NCI-H446 (cell line): ENCODE data around the gene PEAR1.
A peak's percentile ranks its signal among the peaks of the same experiment; 100 is the strongest.

Source experiments
- DNase-seq, 2 experiments: peaks; one replicate each; lab custom pipeline; 2025; lab: John Stamatoyannopoulos, UW

Gene PEAR1

GRCh38 chr1:156859523-156860112, 33.9 kb upstream of the PEAR1 start:
- peak in 1 of 2 experiments; percentile 23 for DNase-seq

DNA sequence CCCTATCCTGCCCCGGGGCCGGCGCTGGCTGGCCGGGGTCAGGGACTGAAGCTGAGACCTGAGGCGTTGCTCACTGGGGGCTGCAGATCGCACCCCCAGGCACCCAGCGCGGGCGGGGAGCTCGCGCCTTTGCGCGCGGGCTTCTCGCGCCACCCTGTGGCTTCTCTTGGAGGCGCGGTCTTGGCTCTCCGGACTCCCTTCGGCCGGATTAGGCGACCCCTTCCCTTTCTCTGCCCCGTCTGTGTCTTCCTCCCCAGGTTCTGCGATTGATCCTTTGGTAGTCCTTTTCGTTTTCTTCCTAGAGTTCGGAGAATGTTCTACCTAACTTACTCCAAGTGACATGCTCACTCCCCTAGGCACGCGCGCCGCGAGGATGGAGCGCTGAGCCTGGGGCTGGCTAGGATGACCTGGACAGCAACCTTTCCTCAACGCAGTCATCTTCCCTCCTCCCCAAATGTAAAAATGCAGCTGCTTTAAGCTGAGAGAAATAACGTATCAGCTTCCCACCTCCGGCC, 33.3 kb upstream of the PEAR1 start:
- peak in 1 of 2 experiments; percentile 67 for DNase-seq

DNA sequence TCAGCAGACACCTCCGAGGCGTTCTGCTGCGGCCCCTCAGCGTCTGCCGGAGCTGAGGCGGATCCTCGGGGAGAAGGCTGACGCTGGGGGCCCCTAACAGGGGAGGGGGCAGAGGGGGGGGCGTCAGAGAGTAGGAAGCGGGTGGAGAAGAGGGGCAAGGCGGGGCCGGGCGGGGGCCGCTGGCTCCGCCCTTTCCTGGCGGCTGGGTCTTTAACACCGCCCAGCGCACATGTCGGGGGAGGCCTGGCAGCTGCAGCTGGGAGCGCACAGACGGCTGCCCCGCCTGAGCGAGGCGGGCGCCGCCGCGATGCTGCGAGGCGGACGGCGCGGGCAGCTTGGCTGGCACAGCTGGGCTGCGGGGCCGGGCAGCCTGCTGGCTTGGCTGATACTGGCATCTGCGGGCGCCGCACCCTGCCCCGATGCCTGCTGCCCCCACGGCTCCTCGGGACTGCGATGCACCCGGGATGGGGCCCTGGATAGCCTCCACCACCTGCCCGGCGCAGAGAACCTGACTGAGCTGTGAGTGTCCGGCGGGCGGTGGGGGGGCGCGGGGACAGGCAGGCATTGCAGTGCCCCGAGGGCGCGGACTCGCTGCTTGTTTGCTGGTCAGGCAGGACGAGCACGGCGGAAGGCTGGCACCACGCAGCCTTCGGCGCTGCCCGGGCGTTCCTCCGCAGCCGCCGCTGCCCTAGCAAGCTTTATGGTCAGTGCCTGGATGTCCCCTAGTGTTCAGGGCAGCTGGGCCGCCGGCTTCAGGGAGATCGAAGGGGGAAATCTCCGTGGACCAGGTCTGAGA, 32.7 kb upstream of the PEAR1 start, which contains the start of gene NTRK1:
TSS of gene NTRK1 (plus strand) at position 238 of the 796 bp plus-strand sequence. CDS start at position 308, 70 bp downstream.
- DNase-seq, result peak; percentile 45 to 80

- DNase-seq, result no peak
These were observed 30.9 kb upstream of the PEAR1 start for GRCh38 chr1:156862584-156862983.

- DNase-seq, result no peak
These were observed 30.4 kb upstream of the PEAR1 start for GRCh38 chr1:156862997-156863599.

DNA sequence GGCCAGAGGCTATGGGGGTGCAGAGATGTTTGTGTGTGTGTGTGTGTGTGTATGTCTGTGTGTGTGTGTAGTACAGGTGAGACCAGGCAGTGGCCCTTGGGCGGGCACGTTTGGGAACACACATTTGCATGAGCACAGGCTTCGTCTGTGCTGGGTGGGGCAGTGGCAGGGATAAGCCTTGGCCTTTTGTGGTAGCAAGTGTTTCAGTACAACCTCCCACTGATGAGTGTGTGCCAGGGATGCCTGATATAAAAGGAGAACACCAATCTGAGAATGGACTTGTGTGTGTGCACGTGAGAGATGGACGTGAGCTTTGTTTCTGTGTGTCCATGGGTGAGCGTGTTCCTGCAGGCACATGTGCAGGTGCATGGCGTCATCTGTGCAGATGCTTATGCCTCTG, 29.9 kb upstream of the PEAR1 start:
- no peak for DNase-seq

DNA sequence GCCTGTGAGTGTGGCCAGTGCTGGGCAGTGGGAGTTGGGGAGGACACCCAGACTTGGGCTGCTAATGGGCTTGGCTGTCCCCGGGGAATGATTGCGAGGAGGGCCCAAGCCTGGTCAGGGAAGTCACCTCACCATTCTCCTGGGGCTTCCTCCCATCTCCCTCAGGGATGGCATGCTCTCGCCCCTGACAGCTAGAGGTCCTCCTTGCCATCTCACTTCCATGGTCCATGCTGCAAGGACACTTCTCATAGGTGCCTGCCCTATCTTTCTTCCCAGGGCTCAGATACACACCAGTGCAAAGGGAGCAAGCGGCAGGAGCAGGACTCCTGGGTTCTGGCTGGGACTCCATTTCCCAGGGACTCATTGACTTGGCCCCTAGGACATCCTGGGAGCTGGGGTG, 28.7 kb upstream of the PEAR1 start:
- DNase-seq, result no peak

GRCh38 chr1:156865258-156865657, 28.3 kb upstream of the PEAR1 start:
- DNase-seq, result no peak

GRCh38 chr1:156865865-156866248, 27.7 kb upstream of the PEAR1 start:
- no peak for DNase-seq

- no peak for DNase-seq
These were observed 27.1 kb upstream of the PEAR1 start for GRCh38 chr1:156866249-156866909.

GRCh38 chr1:156868341-156868740, 25.2 kb upstream of the PEAR1 start:
- no peak for DNase-seq

- DNase-seq, result no peak
These were observed 24.1 kb upstream of the PEAR1 start for GRCh38 chr1:156869455-156869854.

DNA sequence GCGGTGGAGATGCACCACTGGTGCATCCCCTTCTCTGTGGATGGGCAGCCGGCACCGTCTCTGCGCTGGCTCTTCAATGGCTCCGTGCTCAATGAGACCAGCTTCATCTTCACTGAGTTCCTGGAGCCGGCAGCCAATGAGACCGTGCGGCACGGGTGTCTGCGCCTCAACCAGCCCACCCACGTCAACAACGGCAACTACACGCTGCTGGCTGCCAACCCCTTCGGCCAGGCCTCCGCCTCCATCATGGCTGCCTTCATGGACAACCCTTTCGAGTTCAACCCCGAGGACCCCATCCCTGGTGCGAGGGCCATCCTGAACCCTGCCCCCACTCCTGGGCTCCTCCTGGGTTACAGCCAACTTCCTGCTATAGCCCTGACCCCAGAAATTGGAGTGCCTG, 19.9 kb upstream of the PEAR1 start:
- no peak for DNase-seq

- no peak for DNase-seq
These were observed 19.4 kb upstream of the PEAR1 start for GRCh38 chr1:156874142-156874541.

DNA sequence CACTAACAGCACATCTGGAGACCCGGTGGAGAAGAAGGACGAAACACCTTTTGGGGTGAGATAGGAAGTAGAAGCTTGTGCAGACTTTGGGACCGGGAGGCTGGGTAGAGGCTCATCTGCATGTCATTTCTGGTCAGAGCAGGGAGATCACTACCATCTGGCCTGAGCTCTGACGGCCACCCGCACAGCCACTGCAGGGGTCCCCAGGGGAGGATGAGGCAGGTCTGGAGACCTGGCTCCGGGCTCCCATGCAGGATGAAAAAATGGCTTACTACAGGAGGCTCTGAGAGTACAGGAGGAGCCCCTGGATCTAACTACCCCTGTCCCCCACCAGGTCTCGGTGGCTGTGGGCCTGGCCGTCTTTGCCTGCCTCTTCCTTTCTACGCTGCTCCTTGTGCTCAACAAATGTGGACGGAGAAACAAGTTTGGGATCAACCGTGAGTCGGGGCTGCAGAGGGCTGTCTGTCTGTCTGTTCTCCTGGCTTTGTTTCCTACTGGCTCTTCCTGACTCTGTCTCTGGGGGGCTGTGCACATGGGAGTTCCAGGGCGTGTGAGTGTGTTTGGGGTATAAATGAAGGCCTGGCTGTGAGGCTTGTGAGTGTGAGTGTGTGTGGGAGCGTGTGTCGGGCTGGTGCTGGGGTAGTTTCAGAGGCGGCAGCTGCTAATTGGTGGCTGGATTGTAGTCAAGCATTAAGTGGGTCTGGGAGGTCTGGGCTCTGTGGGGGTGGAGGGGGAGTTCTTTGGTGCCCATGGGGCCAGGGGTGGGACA, 18.8 kb upstream of the PEAR1 start:
- no peak for DNase-seq

GRCh38 chr1:156875341-156875615, 18.2 kb upstream of the PEAR1 start:
- no peak for DNase-seq

DNA sequence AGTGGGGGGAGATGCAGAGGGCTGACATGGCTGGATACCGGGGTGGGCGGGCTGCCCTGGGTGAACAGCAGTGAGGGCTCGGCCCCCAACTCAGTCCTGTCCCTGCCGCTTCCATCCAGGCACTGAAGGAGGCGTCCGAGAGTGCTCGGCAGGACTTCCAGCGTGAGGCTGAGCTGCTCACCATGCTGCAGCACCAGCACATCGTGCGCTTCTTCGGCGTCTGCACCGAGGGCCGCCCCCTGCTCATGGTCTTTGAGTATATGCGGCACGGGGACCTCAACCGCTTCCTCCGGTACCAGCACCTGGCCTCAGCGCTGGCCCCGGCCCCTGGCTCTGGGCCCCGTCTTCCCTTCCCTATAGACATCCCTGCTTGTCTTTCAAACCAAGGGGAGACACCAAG, 17.2 kb upstream of the PEAR1 start:
- DNase-seq, result no peak

DNA sequence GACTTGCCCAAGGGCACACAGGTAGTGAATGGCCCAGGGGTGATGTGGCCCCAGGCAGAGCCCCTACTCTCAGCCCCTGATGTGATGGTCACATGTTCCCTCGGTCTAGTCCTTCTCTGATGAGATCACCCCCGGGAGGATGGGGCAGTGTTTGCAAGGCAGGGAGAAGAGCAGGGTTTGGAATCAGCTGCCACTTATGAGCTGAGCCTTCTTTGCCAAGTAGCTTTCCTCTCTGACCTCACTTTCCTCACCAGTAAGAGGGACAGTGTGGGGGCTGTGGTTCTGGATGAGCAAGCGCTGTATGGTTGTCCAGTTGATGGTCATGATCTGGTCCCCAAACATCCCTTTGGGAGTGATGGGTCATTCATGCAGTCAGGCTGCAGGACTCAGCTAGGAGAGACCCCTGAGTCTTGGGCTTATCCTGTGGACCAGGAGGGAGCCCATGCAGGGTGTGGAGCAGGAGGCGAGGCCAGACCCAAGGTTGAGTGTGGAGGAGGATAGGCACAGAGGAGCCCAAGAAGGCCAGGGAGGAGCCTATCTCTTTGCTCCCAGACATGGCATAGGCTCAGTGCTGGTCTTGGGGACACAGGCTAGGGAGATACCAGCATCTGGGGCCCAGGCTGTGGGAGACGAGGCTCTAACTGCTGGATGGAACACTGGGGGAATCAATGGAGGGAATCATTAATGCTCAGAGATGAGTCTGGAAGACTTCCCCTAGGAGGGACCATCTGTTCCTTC, 15.9 kb upstream of the PEAR1 start:
- no peak for DNase-seq

- DNase-seq, result no peak
These were observed 13.6 kb upstream of the PEAR1 start for GRCh38 chr1:156879876-156880275.

DNA sequence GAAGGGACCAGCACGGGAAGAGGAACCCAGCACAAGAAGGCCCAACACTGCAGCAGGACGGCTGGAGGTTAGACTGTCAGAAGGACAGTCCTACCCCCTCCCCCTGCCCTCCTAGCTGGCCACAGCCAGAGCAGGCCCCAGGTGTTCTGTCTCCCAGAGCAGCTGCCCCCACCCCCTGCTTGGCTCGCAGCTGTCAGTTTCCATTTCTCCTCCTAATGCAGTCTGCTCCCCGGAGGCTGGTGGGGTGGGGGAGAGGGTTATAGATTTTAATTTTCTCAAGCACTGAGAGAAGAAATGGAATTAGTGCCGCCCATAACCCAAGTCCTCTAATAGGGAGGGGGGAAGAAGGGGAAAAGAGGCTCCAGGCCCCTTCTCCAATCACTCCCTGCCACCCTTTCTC, 13.0 kb upstream of the PEAR1 start:
- DNase-seq, result no peak

DNA sequence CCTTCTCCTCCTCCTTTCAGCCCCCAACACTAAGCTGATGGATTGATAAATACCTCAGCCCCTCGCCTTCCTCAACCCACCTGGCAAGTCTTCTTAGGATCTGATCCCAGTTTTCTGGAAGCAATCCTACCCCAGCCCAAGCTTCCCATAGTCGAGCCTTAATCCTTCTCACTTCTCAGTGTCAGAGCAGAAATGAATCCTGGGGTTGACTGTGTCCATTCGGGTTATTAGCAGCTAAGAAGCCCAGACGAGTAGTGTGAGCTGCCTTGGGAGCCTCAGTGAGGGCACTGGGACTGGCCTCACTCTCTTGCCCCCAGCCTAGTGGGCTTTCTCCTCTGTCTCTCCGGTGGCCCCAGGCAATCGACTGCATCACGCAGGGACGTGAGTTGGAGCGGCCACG, 12.4 kb upstream of the PEAR1 start:
- no peak for DNase-seq
